Measurements from ENCODE around the gene TSHZ2.

TSHZ2 gene

GRCh38 chr20:53162251-53162835 lies 190.2 kb downstream of the TSHZ2 start:
- no peak for DNase-seq (ENCODE audit: low read depth in 2 of 2)

GRCh38 chr20:53163486-53163885 lies 191.3 kb downstream of the TSHZ2 start:
- DNase-seq (ENCODE audit: low read depth in 2 of 2): no peak

- DNase-seq (ENCODE audit: low read depth in 2 of 2): no peak
These were observed 191.9 kb downstream of the TSHZ2 start for GRCh38 chr20:53164072-53164471.

- DNase-seq (ENCODE audit: low read depth in 2 of 2): no peak
These were observed 193.3 kb downstream of the TSHZ2 start for GRCh38 chr20:53165452-53165851.

- DNase-seq (ENCODE audit: low read depth in 2 of 2): no peak
These were observed 196.3 kb downstream of the TSHZ2 start for GRCh38 chr20:53168491-53168890.

GRCh38 chr20:53170196-53170595 lies 198.0 kb downstream of the TSHZ2 start:
- DNase-seq (ENCODE audit: low read depth in 2 of 2): no peak

- DNase-seq (ENCODE audit: low read depth in 2 of 2): no peak
These were observed 198.9 kb downstream of the TSHZ2 start for GRCh38 chr20:53171065-53171464.

GRCh38 chr20:53174454-53174853 lies 202.3 kb downstream of the TSHZ2 start:
- no peak for DNase-seq (ENCODE audit: low read depth in 2 of 2)

- no peak for DNase-seq (ENCODE audit: low read depth in 2 of 2)
These were observed 203.1 kb downstream of the TSHZ2 start for GRCh38 chr20:53175135-53175780.

GRCh38 chr20:53176134-53176533 lies 204.0 kb downstream of the TSHZ2 start:
- no peak for DNase-seq (ENCODE audit: low read depth in 2 of 2)

GRCh38 chr20:53177687-53178086 lies 205.5 kb downstream of the TSHZ2 start:
- no peak for DNase-seq (ENCODE audit: low read depth in 2 of 2)

- no peak for DNase-seq (ENCODE audit: low read depth in 2 of 2)
These were observed 207.6 kb downstream of the TSHZ2 start for GRCh38 chr20:53179749-53180148.

- no peak for DNase-seq (ENCODE audit: low read depth in 2 of 2)
These were observed 208.8 kb downstream of the TSHZ2 start for GRCh38 chr20:53180928-53181362.

- no peak for DNase-seq (ENCODE audit: low read depth in 2 of 2)
These were observed 209.8 kb downstream of the TSHZ2 start for GRCh38 chr20:53181866-53182376.

GRCh38 chr20:53183181-53183580 lies 211.0 kb downstream of the TSHZ2 start:
- DNase-seq (ENCODE audit: low read depth in 2 of 2): no peak

- no peak for DNase-seq (ENCODE audit: low read depth in 2 of 2)
These were observed 214.5 kb downstream of the TSHZ2 start for GRCh38 chr20:53186635-53187034.

GRCh38 chr20:53187392-53188068 lies 215.4 kb downstream of the TSHZ2 start:
- DNase-seq (ENCODE audit: low read depth in 2 of 2): no peak

- no peak for DNase-seq (ENCODE audit: low read depth in 2 of 2)
These were observed 218.1 kb downstream of the TSHZ2 start for GRCh38 chr20:53190225-53190624.

- DNase-seq (ENCODE audit: low read depth in 2 of 2): no peak
These were observed 219.8 kb downstream of the TSHZ2 start for GRCh38 chr20:53191957-53192356.

- no peak for DNase-seq (ENCODE audit: low read depth in 2 of 2)
These were observed 222.4 kb downstream of the TSHZ2 start for GRCh38 chr20:53194306-53195290.

GRCh38 chr20:53195876-53196610 lies 223.9 kb downstream of the TSHZ2 start:
- DNase-seq (ENCODE audit: low read depth in 2 of 2): no peak

Data from stimulated activated CD8-positive, alpha-beta memory T cell treated with anti-CD3 and anti-CD28 coated beads, Interleukin-15, amount 100 ng/mL, for 4 hours (primary cell).